GM21737 (cell line): Measurements from ENCODE around the gene SORCS2.

Experiments
- ATAC-seq: cut with Tn5 transposase; IDR thresholded peaks from one replicate; pipeline ENCODE4 v1.9.1; 2021; ENCODE audit warnings: mild to moderate bottlenecking, moderate library complexity; ENCODE audit not compliant: unreplicated experiment

SORCS2 gene

GRCh38 chr4:7461230-7461629 is 268.9 kb downstream of the SORCS2 start:
- ATAC-seq, result no peak

GRCh38 chr4:7462509-7462971 is 270.2 kb downstream of the SORCS2 start:
- ATAC-seq, result no peak

- ATAC-seq, result no peak
Measured at GRCh38 chr4:7463566-7464258, 271.4 kb downstream of the SORCS2 start.

GRCh38 chr4:7464259-7464655 is 271.9 kb downstream of the SORCS2 start:
- ATAC-seq, result no peak

- ATAC-seq, result no peak
Measured at GRCh38 chr4:7465017-7465416, 272.7 kb downstream of the SORCS2 start.

- no peak for ATAC-seq
Measured at GRCh38 chr4:7466215-7466614, 273.9 kb downstream of the SORCS2 start.

- ATAC-seq, result no peak
Measured at GRCh38 chr4:7466904-7467303, 274.6 kb downstream of the SORCS2 start.

- no peak for ATAC-seq
Measured at GRCh38 chr4:7467471-7467870, 275.1 kb downstream of the SORCS2 start.

GRCh38 chr4:7469023-7469422 is 276.7 kb downstream of the SORCS2 start:
- no peak for ATAC-seq

GRCh38 chr4:7470111-7470510 is 277.8 kb downstream of the SORCS2 start:
- no peak for ATAC-seq

- no peak for ATAC-seq
Measured at GRCh38 chr4:7470522-7471128, 278.3 kb downstream of the SORCS2 start.

GRCh38 chr4:7472442-7473013 is 280.2 kb downstream of the SORCS2 start:
- no peak for ATAC-seq

GRCh38 chr4:7473081-7473480 is 280.7 kb downstream of the SORCS2 start:
- no peak for ATAC-seq

GRCh38 chr4:7474320-7474719 is 282.0 kb downstream of the SORCS2 start:
- ATAC-seq, result no peak

- ATAC-seq, result no peak
Measured at GRCh38 chr4:7475207-7475606, 282.9 kb downstream of the SORCS2 start.

GRCh38 chr4:7476820-7477219 is 284.5 kb downstream of the SORCS2 start:
- no peak for ATAC-seq

- ATAC-seq, result no peak
Measured at GRCh38 chr4:7477695-7478094, 285.4 kb downstream of the SORCS2 start.

GRCh38 chr4:7478665-7479064 is 286.3 kb downstream of the SORCS2 start:
- ATAC-seq, result no peak

GRCh38 chr4:7480423-7480822 is 288.1 kb downstream of the SORCS2 start:
- no peak for ATAC-seq

GRCh38 chr4:7481227-7481626 is 288.9 kb downstream of the SORCS2 start:
- no peak for ATAC-seq

- ATAC-seq, result no peak
Measured at GRCh38 chr4:7485096-7485495, 292.8 kb downstream of the SORCS2 start.

- ATAC-seq, result no peak
Measured at GRCh38 chr4:7486101-7486500, 293.8 kb downstream of the SORCS2 start.
